Stimulated activated CD4-positive, alpha-beta T cell treated with anti-CD3 and anti-CD28 coated beads, Interleukin-1b, Interleukin-23, amount 100 ng/mL, for 48 hours (primary cell): Measurements from ENCODE around the gene TOP2A.
"Not testable (repeated sequence)": the region's sequence is repeated elsewhere in the genome, so short reads cannot be mapped to it uniquely, and the experiment has no call there.

Experiments used
- DNase-seq: peaks from one replicate; pipeline ENCODE4 v3.0.0-alpha.2; 2020

Gene TOP2A

GRCh38 chr17:40425741-40426140, 8.0 kb upstream of the TOP2A start:
- no peak for DNase-seq

DNA sequence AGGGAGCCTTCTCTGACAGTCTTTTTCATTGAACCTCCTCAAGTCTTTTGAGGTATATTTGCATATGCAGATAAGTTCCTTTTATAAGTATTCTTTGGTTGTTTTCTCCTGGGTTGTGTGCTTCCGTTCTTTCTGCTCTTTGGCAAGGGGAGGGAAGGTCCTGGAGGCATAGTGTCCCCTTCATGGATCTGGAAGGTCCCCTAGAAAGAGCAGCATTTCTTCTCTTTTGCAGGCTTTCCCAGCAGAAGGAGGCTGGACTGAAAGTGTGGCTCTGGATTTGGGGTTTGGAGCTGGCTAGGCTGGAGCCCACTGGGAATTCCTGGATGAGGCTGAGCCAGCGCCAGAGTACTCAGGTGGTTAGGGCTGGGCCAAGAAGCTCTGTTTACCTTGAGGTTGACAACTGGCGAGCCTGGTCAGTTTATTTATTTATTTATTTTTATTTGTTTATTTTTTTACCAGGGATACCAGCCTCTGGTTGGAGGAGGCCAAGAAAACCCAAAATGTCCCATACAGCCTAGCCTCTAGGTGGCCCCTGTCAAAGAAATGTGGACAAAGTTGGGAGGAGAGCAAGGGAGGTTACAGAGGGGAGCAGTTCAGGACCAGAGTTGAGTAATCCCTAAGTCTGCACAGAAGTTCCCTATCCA, 5.4 kb upstream of the TOP2A start:
- DNase-seq: no peak

DNA sequence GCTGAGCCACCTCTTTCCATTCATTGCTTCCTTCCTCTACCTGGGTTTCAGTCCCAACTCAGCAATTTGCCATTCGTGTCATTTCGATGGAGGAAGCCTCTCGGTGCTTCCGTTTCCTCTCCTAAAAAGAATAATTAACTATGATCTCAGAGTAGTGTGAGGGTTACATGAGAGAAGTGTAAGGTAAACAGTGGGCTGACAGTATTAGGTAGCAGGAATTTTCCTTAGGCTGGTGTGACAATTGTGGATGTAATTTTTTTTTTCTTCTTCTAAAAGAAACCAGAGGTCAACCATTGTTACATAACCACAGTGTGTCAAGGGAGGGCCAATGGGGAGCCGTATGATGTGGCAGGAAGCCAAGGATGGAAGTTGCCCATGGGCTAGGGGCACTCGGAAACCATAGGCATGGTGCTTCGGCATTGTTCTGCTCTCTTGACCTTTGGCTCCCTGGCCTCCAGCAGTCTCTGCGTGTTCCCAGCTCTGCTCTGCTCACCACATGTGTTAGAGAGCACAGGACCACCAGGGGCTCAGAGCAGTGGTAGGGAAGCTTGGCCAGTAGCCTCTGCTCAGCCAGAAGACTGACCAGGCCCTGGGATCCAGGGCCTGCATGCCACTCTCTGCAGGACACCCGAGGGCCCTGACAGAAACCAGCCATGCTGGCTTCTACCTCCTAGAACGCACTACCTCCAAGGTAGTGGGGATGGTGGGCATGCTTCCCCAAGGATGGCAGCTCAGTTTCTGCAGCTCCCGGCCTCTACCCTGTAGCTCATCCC, 2.0 kb upstream of the TOP2A start:
- DNase-seq: no peak

GRCh38 chr17:40418428-40418706, 671 bp upstream of the TOP2A start:
- no peak for DNase-seq

DNA sequence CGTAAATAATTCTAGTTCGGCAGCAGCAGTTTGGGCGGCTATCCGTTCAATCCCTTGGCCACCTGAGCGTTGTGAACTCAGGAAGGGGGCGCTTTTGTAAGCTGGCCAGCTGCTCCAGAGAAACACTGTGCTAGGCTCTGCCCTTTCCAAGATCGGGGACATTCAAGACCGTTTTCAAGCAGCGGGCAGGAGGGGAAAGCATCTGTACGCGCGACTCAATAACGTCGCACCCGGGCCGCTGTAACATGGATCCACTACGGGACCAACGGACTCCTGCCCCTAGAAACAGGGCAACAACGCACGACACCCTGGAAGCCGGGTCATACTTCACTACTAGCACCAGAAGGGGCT, 463 bp downstream of the TOP2A start:
- DNase-seq: no peak

DNA sequence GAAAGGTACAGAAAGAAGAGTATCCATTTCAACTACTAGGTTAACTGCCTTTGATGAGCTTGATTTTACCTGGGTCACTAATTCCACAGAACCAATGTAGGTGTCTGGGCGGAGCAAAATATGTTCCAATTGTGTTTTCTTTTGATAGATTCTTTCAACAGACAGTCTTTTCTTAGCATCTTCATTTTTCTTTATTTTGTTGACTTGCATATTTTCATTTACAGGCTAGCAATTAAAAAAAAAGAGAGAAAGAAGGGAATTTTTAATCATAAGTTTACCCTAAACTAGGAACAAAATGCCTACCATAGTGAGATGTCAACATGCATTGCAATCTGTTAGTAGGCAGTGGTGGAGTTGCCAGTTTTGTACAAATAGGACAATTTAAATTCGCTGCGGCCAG, 1.0 kb downstream of the TOP2A start:
- DNase-seq: no peak

DNA sequence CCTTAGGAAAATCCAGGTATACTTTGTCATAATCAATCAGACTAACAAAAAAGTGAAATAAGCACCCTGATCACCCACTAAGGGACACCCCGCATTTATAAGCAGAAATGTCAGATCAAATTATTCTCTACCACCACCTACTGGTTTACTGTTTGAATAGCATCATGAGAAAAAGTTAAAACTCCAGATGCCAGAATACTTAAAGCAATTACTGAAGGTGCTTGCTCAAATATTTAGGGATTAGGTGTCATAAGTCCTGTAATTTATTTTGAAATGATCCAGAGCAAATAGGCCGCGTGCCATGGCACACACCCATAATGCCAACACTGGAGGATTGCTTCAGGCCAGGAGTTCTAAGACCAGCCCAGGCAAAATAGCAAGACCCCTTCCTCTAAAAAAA, 2.3 kb downstream of the TOP2A start:
- no peak for DNase-seq

DNA sequence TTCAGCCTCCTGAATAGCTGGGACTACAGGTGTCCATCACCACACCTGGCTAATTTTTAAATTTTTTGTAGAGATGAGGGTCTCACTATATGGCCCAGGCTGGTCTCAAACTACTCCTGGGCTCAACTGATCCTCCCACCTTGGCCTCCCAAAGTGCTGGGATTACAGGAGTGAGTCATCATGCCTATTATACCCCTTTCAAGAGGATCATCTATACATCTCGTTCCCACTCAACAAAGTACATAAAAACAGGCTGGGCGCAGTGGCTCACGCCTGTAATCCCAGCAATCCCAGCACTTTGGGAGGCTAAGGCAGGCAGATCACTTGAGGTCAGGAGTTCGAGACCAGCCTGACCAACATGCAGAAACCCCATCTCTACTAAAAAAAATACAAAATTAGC, 3.4 kb downstream of the TOP2A start:
- DNase-seq: not testable (repeated sequence)

- no peak for DNase-seq
Observed at GRCh38 chr17:40412880-40413279, 4.8 kb downstream of the TOP2A start.

DNA sequence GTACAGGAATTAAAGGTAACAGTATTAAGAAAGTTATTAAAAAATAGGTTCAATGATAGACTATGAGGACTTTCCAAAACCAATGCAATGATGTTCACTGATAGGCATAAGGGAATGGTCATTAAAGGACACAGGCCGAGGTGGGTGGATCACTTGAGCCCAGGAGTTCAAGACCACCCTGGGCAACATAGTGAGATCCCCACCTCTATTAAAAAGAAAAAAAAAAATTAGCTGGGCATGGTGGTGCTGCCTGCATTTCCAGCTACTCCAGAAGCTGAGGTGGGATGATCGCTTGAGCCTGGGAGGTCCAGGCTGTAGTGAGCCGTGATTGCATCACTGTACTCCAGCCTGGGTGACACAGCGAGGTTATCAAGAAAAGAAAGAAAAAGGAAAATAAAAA, 5.9 kb downstream of the TOP2A start:
- DNase-seq: no peak

DNA sequence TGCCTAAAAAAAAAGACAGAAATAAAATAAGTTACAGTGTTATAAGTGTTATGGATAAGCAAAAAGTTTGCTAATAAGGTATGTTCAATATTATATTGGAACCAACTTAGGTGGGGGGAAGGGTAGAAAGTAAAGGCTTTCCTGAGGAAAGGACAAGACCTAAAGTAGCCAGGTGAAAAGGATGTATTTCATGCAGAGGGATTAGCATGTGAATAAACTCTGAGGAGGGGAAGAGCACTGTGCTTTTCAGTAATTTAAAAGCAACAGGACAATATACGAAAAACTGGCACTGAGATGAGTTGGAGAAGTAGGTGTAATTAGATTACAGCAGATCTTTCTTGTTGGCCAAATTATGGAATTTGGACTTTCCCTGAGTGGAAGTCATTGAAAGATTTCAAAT, 7.6 kb downstream of the TOP2A start:
- DNase-seq: no peak

DNA sequence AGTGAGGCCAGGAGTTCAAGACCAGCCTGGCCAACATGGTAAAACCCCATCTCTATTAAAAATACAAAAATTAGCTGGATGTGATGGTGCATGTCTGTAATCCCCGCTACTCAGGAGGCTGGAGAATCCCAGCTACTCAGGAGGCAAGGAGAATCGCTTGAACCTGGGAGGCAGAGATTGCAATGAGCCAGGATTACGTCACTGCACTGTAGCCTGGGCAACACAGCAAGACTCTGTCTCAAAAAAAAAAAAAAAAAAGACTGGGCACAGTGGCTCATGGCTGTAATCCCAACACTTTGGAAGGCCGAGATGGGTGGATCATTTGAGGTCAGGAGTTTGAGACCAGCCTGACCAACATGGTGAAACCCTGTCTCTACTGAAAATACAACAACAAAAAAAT, 8.2 kb downstream of the TOP2A start:
- DNase-seq: not testable (repeated sequence)

- DNase-seq: no peak
Observed at GRCh38 chr17:40407460-40407859, 10.2 kb downstream of the TOP2A start.

- no peak for DNase-seq
Observed at GRCh38 chr17:40404003-40404402, 13.7 kb downstream of the TOP2A start.

- no peak for DNase-seq
Observed at GRCh38 chr17:40402668-40403067, 15.0 kb downstream of the TOP2A start.

- DNase-seq: no peak
Observed at GRCh38 chr17:40399185-40399584, 18.5 kb downstream of the TOP2A start.

DNA sequence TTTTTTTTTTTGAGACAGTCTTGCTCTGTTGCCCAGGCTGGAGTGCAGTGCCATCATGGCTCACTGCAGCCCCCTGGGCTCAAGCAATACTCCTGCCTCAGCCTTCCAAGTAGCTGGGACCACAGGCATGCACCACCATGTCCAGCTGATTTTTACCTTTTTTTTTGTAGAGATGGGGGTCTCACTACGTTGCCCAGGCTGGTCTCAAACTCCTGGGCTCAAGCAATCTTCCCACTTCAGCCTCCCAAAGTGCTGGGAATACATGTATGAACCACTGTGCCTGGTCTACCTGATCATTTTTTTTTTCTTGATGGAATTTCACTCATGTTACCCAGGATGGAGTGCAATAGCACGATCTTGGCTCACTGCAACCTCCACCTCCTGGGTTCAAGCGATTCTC, 31.1 kb downstream of the TOP2A start:
- not testable (repeated sequence) for DNase-seq

- no peak for DNase-seq
Observed at GRCh38 chr17:40382251-40382650, 35.4 kb downstream of the TOP2A start.

DNA sequence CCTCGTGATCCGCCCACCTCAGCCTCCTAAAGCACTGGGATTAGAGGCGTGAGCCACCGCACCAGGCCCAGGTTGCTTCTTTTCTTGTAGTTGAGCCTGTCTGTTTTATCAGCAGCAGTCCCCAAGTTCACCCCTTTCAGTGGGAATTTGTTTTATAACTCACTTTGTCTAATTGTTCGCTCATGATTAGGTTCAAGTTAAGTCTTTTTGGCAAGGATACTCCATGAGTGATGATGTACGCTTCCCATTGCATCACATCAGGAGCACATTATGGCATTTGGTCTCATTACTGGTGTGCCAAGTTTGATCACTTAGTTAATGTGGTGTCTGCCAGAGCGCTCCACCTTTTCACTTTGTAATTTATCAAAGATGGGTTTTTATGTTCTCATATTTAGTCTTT, 38.7 kb downstream of the TOP2A start:
- DNase-seq: no peak

DNA sequence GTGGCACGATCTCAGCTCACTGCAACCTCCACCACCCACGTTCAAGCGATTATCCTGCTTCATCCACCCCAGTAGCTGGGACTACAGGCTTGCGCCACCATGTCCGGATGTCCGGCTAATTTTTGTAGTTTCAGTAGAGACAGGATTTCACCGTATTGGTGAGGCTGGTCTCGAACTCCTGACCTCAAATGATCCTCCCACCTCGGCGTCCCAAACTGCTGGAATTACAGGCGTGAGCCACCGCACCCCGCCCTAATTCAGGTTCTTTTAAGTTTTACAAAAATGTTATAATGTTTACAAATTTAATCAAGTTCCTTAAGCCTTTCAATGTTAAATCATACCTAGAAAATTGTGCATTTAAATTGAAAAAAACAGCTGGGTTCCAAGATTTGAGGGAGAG, 39.9 kb downstream of the TOP2A start:
- DNase-seq: no peak

- peak; percentile 39 for DNase-seq
Observed at GRCh38 chr17:40376541-40376940, 41.2 kb downstream of the TOP2A start.

DNA sequence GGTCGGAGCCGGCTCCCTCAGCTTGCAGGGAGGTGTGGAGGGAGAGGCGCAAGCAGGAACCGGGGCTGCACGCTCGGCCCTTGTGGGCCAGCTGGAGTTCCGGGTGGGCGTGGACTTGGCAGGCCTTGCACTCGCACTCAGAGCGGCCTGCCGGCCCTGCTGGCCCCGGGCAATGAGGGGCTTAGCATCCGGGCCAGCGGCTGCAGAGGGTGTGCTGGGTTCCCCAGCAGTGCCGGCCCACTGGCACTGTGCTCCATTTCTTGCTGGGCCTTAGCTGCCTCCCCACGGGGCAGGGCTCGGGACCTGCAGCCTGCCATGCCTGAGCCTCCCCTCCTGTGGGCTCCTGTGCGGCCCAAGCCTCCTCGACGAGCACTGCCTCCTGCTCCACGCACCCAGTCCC, 41.9 kb downstream of the TOP2A start:
- not testable (repeated sequence) for DNase-seq

DNA sequence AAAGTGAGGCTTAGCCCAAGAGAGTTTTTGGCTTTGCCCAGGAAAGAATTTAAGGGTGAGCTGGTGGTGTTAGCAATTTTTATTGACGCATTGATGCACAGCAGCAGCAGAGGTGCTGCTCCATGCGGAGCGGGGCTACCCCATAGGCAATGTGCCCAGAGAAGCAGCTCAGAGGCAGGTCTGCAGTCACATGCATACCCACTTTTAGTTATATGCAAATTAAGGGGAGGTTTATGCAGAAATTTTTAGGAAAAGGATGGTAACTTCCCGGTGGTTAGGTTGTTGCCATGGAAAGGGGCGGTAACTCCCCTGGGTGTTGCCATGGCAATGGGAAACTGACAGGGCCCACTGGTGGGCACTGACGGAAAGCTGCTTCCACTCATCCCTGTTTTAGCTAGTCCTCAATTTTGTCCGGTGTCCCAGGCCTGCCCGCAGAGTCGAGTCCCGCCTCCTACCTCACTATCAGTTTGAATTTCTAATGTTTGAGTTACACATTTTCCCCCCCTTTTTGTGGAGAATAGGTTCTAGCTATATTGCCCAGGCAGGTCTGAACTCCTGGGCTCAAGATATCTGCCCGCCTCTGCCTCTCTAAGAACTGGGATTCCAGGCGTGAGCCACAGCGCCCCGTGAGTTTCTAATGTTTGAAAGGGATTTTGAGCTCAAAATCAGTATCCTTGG, 42.7 kb downstream of the TOP2A start:
- DNase-seq: no peak

DNA sequence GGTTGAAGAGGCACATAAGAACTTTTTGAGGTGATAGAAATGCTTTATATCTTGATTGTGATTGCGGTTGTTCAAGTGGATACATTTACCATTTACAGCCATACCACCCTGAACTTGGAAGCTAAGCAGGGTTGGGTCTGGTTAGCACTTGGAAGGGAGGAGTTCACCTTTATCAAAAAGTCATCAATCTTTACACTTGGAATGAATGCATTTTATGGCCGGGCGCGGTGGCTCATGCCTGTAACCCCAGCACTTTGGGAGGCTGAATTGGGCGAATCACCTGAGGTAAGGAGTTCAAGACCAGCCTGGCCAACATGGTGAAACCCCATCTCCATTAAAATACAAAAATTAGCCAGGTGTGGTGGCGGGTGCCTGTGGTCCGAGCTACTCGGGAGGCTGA, 43.7 kb downstream of the TOP2A start:
- DNase-seq: no peak

DNA sequence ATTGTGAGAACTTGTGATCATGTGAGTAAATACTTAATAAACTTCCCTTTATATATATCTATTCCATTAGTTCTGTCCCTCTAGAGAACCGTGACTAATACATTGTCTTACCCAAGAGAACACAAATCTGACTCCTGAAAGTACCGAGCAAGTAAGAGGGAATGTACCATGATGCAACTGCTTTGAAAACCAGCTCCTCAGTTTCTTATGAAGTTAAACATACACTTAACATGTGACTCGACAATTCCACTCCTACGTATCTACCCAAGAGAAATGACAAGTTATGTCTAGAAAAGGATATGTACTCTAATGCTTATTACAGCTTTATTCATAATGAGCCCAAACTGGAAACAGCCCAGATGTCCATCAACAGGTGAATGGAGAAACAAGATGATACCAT, 44.4 kb downstream of the TOP2A start:
- no peak for DNase-seq
